GM19463 (cell line): ENCODE measurements around the gene RGS3.
"Not testable (repeated sequence)": the region's sequence is repeated elsewhere in the genome, so short reads cannot be mapped to it uniquely, and the experiment has no call there.

Experiments
- ATAC-seq: cut with Tn5 transposase; IDR thresholded peaks from one replicate; pipeline ENCODE4 v1.9.1; 2021; ENCODE audit warnings: mild to moderate bottlenecking, moderate library complexity; ENCODE audit not compliant: unreplicated experiment

The RGS3 gene

DNA sequence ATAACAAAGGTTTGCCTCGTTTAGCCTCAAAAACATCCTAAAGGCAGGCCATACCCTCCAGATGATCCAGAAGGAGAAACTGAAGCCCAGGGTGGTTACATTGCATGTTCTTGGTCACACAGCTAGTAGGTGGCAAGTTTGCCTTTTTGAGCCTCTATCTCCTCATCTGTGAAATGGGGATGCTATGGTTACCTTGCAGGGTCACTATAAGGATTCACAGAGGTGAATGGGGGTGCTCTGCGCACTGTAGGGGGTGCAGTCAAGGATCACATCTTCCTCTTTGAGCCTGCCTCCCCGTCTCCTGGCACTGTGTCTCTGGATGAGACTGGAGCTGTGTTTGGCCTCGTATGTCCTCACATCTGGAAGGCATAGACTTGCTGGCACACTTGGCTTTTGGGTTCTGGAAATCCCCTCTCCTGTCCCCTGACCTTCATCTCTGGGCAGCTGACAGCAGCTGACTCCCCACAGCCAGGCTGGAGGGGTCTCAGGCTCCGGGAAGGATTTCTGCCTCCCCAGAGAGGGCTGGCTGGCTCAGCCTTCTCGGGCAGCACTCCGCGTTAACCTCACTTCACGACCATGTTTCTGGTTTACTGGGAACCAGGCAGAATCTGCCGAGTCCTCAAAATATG is 167.7 kb downstream of the RGS3 start:
- no peak for ATAC-seq

GRCh38 chr9:113631871-113632665 is 168.5 kb downstream of the RGS3 start:
- no peak for ATAC-seq

DNA sequence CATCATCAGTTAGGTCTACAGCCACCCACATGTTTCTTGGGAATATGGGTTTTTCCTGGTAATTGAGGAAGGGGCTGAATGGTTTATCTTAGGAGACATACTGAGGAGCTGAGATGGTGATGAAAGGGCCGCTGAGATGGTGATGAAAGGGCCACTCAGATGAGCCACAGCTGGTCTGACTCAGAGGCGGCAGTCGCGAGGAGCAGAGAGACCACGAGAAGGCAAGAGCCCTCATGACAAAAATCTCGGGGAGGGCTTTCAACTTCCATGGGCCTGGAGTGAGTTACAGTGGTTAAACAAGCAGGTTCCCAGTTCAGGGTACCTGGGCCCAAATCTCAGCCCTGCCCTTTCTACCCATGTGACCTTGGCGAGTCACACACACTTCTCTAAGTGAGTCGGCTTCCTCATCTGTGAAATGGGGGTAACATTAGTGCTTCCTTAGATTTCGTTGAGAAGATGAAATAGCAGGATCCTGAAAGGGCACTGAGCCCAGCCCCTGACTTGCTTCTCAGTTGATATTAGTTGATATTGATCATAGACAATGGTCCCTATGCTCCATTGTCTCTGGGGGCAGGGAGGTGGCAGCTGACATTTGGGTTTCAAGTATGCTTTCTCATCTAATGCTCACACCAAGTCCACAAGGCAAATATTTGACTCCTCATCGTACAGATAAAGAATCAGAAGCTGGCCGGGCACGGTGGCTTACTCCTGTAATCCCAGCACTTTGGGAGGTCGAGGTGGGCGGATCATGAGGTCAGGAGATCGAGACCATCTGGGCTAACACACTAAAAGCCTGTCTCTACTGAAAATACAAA is 169.5 kb downstream of the RGS3 start:
- ATAC-seq = no peak

GRCh38 chr9:113633782-113634595 is 170.5 kb downstream of the RGS3 start:
- ATAC-seq = no peak

GRCh38 chr9:113634596-113635515 is 171.3 kb downstream of the RGS3 start:
- no peak for ATAC-seq

GRCh38 chr9:113635586-113635985 is 172.1 kb downstream of the RGS3 start:
- no peak for ATAC-seq

DNA sequence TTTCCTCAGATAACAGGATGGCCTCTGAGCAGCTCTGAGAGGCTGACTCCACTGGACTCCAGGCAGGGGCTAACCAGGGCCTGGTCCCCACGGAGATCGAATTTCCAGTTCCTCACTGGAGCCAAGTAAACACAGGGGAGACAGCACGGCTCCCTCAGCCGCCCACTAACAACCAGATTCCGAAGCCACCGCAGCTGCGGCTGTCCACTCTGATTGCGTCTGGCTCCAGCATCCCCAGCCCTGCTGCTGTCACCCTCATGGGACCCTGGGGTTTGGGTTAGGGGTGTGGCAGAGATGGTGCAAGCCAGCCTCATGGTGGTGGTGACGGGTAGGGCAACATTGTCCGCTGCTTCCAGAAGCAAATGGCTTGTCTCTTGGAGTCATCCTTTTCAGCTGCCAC is 172.6 kb downstream of the RGS3 start:
- ATAC-seq = no peak

GRCh38 chr9:113636693-113637092 is 173.2 kb downstream of the RGS3 start:
- ATAC-seq = no peak

DNA sequence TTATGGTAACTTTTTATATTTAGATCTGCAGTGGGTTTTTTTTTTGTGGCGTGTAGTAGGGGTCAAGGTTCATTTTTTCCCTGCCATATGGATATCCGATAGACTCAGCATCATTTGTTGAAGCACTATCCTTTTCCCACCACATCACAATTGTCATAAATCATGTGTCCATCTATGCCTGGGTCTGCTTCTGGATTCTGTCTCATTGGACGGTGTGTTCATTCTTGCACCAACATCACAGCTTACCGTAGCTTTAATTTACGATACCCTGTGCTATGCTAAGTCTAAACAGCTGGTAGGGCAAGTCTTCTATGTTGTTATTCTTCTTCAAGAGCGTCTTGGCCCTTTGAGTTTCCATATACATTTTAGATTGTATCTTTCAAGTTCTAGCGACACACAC is 175.0 kb downstream of the RGS3 start:
- no peak for ATAC-seq

- ATAC-seq = no peak
Measured at GRCh38 chr9:113638897-113639296, 175.4 kb downstream of the RGS3 start.

DNA sequence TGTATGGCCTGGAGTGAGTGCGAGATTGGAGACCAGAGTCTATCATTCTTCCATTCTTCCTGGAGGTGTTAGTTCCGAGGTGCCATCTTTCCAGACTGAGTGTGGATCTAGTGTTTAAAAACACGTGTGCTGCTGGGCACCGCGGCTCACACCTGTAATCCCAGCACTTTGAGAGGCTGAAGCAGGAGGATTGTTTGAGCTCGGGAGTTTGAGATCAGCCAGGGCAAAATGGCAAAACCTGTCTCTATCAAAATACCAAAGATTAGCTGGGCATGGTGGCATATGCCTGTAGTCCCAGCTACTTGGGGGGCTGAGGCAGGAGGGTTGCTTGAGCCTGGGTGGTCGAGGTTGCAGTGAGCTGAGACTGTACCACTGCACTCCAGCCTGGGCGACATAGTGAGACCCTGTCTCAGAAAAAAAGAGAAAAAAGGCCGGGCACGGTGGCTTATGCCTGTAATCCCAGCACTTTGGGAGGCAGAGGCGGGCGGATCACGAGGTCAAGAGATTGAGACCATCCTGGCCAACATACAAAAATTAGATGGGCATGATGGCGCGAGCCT is 176.0 kb downstream of the RGS3 start:
- ATAC-seq = not testable (repeated sequence)

- no peak for ATAC-seq
Measured at GRCh38 chr9:113640418-113640817, 176.9 kb downstream of the RGS3 start.

- no peak for ATAC-seq
Measured at GRCh38 chr9:113641100-113641885, 177.8 kb downstream of the RGS3 start.

DNA sequence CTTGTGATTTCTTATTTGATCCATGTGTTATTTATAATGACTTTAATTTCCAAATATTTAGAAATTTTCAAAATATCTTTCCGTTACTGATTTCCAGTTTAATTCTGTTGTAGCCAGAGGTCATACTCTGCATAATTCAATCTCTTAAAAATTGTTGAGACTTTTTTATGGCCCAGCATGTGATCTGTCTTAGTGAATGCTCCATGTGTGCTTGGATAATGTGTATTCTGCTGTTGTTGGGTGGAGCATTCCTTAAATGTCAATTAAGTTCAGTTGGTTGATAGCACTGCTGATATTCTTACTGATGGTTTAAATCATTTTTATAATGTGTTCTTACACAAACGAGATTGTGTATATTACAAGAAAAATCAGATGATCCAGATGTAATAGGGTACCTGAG is 180.8 kb downstream of the RGS3 start:
- ATAC-seq = no peak

- no peak for ATAC-seq
Measured at GRCh38 chr9:113645227-113645977, 181.9 kb downstream of the RGS3 start.

DNA sequence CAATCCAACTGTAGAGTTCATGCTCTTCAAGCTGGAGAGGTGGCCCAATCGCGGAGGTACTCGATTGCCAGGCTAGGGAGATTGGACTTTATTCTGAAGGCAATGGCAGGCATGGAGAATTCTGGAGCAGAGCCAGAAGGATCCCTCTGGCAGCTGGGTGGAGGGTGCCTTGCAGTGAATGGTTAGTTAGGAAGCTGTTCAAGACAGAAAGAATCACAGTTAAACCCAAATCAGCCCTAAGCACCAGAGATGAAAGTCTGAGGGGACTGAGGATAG is 182.4 kb downstream of the RGS3 start:
- no peak for ATAC-seq

DNA sequence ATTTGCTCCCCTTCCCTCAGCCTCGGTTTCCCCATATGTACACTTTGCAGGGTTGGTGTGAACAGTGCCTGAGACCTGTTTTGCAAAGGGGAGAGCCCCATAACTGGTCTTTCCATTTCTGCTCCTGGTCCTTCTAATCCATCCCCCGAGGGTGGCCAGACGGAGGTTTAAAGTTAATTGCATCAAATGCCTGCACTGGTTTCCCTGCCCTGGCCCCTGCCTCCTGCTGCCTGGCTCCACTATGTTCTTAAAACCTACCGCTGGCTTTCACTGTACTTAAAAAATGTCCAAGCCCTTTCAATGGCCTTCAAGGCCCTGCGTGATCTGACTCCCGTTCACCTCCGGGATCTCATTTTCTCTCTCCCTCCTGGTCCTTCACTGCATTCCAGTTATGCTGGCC is 183.0 kb downstream of the RGS3 start:
- no peak for ATAC-seq
